CD14-positive monocyte (primary cell): ENCODE measurements around the gene RAB3C. TPM values are rescaled to one million over a fixed set of nuclear protein-coding genes. Genes with fewer than 3 reads are reported as not detected.

ENCODE experiments used
- DNase-seq, 3 donors: peaks; one replicate each; pipeline ENCODE4 v3.0.0-alpha.2; 2011 to 2022
- H2AFZ ChIP-seq: 2 replicates; pipeline ENCODE4 v1.6.0; 2012; ENCODE audit warnings: mild to moderate bottlenecking, low read depth, low read length, inconsistent platforms; ENCODE audit not compliant: insufficient read depth, poor library complexity, severe bottlenecking
- H3K27ac ChIP-seq, 2 donors: 1 replicate in 1 of 2; 2 replicates in 1 of 2; pipeline ENCODE4 v1.5.1; 2012 to 2013; ENCODE audit warnings: low read length in 2 of 2, control low read depth in 1 of 2, inconsistent platforms in 1 of 2, low read depth in 1 of 2, mild to moderate bottlenecking in 1 of 2
- H3K27me3 ChIP-seq, 2 donors: one replicate each; pipeline versions ENCODE4 v1.6.0 to v1.6.1; 2011 to 2013; ENCODE audit warnings: low read length in 2 of 2; ENCODE audit not compliant: control insufficient read depth in 2 of 2, insufficient read depth in 2 of 2
- H3K36me3 ChIP-seq, 2 donors: replicated peaks in 1 of 2; 1 replicate in 1 of 2; 2 replicates in 1 of 2; pipeline versions ENCODE4 v1.5.1 to v1.6.1; 2012 to 2013; ENCODE audit warnings: low read length in 2 of 2, control low read depth in 1 of 2, inconsistent platforms in 1 of 2, mild to moderate bottlenecking in 1 of 2; ENCODE audit not compliant: insufficient read depth in 2 of 2, control insufficient read depth in 1 of 2
- H3K4me1 ChIP-seq, 2 donors: 1 replicate in 1 of 2; 2 replicates in 1 of 2; pipeline versions ENCODE4 v1.5.1 to v1.6.1; 2012 to 2013; ENCODE audit warnings: low read length in 2 of 2, control low read depth in 1 of 2, inconsistent platforms in 1 of 2, mild to moderate bottlenecking in 1 of 2, moderate library complexity in 1 of 2; ENCODE audit not compliant: insufficient read depth in 2 of 2, control insufficient read depth in 1 of 2
- H3K4me2 ChIP-seq: replicated peaks from 2 replicates; pipeline ENCODE3; 2012; ENCODE audit warnings: low read length, moderate library complexity, mild to moderate bottlenecking; ENCODE audit not compliant: poor library complexity, severe bottlenecking; ENCODE audit errors: extremely low read depth
- H3K4me3 ChIP-seq, 3 experiments: fragments of 200-600 bp in 1 of 3; sonication (generic) in 1 of 3; replicated peaks in 1 of 3; 1 replicate in 2 of 3; 2 replicates in 1 of 3; pipeline ENCODE4 v1.5.1; 2011 to 2013; ENCODE audit warnings: low read length in 3 of 3, mild to moderate bottlenecking in 3 of 3, control low read depth in 2 of 3, low read depth in 2 of 3, inconsistent platforms in 1 of 3, moderate library complexity in 1 of 3
- H3K79me2 ChIP-seq: 2 replicates; pipeline ENCODE4 v1.6.0; 2012; ENCODE audit warnings: mild to moderate bottlenecking, control low read depth, inconsistent platforms, low read length, moderate library complexity; ENCODE audit not compliant: insufficient read depth
- H3K9ac ChIP-seq: 2 replicates; pipeline ENCODE4 v1.6.0; 2017; ENCODE audit warnings: low read length, mild to moderate bottlenecking; ENCODE audit not compliant: insufficient read depth, poor library complexity, severe bottlenecking
- H3K9me3 ChIP-seq, 2 donors: replicated peaks in 1 of 2; 1 replicate in 1 of 2; 2 replicates in 1 of 2; pipeline versions ENCODE4 v1.5.1 to v1.6.1; 2012 to 2013; ENCODE audit warnings: low read length in 2 of 2, control low read depth in 1 of 2; ENCODE audit not compliant: control insufficient read depth in 1 of 2, insufficient read depth in 1 of 2
- H4K20me1 ChIP-seq: 2 replicates; pipeline ENCODE4 v1.6.0; 2012; ENCODE audit warnings: mild to moderate bottlenecking, low read length, control low read depth, moderate library complexity; ENCODE audit not compliant: insufficient read depth
- H3K27ac Mint-ChIP-seq, 7 donors: one replicate each; pipeline ENCODE4 v1.8.0; 2020; ENCODE audit warnings: mild to moderate bottlenecking in 7 of 7, mixed read lengths in 7 of 7, moderate library complexity in 6 of 7, inconsistent platforms in 2 of 7
- H3K27me3 Mint-ChIP-seq, 3 donors: one replicate each; pipeline ENCODE4 v1.8.0; 2021 to 2022; ENCODE audit warnings: low read depth in 3 of 3, mild to moderate bottlenecking in 3 of 3, mixed read lengths in 3 of 3, moderate library complexity in 3 of 3, inconsistent platforms in 1 of 3
- H3K36me3 Mint-ChIP-seq, 2 donors: one replicate each; pipeline ENCODE4 v1.8.0; 2020; ENCODE audit warnings: mixed read lengths in 2 of 2, inconsistent platforms in 1 of 2, mild to moderate bottlenecking in 1 of 2
- H3K4me1 Mint-ChIP-seq: one replicate; pipeline ENCODE4 v1.8.0; 2020; ENCODE audit warnings: mild to moderate bottlenecking, mixed read lengths
- H3K4me3 Mint-ChIP-seq, 2 donors: one replicate each; pipeline ENCODE4 v1.8.0; 2020; ENCODE audit warnings: mild to moderate bottlenecking in 2 of 2, mixed read lengths in 2 of 2, moderate library complexity in 1 of 2
- H3K9me3 Mint-ChIP-seq, 7 donors: one replicate each; pipeline ENCODE4 v1.8.0; 2020 to 2022; ENCODE audit warnings: mixed read lengths in 7 of 7, mild to moderate bottlenecking in 6 of 7, moderate library complexity in 6 of 7, inconsistent platforms in 2 of 7
- WGBS: methylation state at CpG from one replicate; pipeline ENCODE4 v1.1.5; 2013; ENCODE audit warnings: missing lambda C conversion rate; ENCODE audit not compliant: insufficient coverage; 5-methylcytosine and 5-hydroxymethylcytosine counted together
- intact Hi-C, 2 donors: fragments of 100-400 bp; cut with micrococcal nuclease; formaldehyde crosslinking; loops; one replicate each; pipeline versions ENCODE4 v1.15.0 to v1.15.1; 2023
- polyA plus RNA-seq, 3 donors: library from polyadenylated mRNA; depleted of rRNA in 1 of 3; unstranded in 2 of 3; stranded (reverse) in 1 of 3; fragments of 300-500 nt in 2 of 3; fragments of >200 nt in 1 of 3; fragmentation: Illumina TruSeq in 2 of 3; gene quantifications; 1 replicate in 2 of 3; 2 replicates in 1 of 3; pipeline ENCODE4 v1.2.3, GENCODE V29; 2012 to 2021
- TF ChIP-seq, protein P1 (sequence below): fragments of 200-600 bp; IDR thresholded peaks from one replicate; pipeline ENCODE4 v1.8.0; 2022; ENCODE audit warnings: antibody characterized with exemption, mild to moderate bottlenecking

RAB3C gene
- polyA plus RNA-seq, 3 donors = under 0.01 to 0.81 TPM; not detected in 1

DNA sequence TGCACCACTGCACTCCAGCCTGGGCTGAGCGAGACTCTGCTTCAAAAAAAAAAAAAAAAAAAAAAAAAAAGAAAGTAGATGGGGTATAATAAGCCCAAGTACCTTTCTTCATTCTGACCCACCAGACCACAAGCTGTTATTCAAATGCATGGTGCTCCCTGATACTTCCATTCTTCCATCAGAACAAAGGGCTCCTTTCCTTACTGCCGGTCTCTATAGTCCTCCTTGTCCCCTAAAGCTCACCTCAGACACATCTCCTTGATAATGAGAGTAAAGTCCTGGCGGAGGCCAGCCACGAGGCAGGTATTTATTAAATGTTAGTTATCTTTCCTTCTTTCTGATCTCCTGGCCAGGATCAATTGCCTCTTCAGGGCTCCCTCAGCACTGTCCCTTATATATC is 162.5 kb downstream of the RAB3C start:
- Mint-ChIP-seq H3K4me1 (no peaks in the 10 kb centered on the region), H3K27ac (no peak overlapping the region), H3K9me3 (peaks cover 0 to 2% (median 0%) of the 10 kb centered on the region in 7 donors), H3K4me3 (no peak overlapping the region), H3K36me3 (no peaks in the 10 kb centered on the region), H3K27me3 (peaks cover 0 to 3% (median 0%) of the 10 kb centered on the region in 3 donors)
- H3K27ac ChIP-seq = no peak overlapping the region
- H4K20me1 ChIP-seq = no peaks in the 10 kb centered on the region
- no peak overlapping the region for H3K4me2 ChIP-seq
- H3K36me3 ChIP-seq = no peaks in the 10 kb centered on the region
- no peaks in the 10 kb centered on the region for H3K27me3 ChIP-seq
- no peaks in the 10 kb centered on the region for H3K9me3 ChIP-seq
- H3K79me2 ChIP-seq = no peaks in the 10 kb centered on the region
- H3K9ac ChIP-seq = no peak overlapping the region
- H2AFZ ChIP-seq = no peak overlapping the region
- no peaks in the 10 kb centered on the region for H3K4me1 ChIP-seq
- H3K4me3 ChIP-seq = no peak overlapping the region
- intact Hi-C loops = no loop called here
- no CpG with 5 or more reads among the region's 4 CpGs for WGBS
- DNase-seq = no peak
- TF ChIP-seq, protein P1, sequence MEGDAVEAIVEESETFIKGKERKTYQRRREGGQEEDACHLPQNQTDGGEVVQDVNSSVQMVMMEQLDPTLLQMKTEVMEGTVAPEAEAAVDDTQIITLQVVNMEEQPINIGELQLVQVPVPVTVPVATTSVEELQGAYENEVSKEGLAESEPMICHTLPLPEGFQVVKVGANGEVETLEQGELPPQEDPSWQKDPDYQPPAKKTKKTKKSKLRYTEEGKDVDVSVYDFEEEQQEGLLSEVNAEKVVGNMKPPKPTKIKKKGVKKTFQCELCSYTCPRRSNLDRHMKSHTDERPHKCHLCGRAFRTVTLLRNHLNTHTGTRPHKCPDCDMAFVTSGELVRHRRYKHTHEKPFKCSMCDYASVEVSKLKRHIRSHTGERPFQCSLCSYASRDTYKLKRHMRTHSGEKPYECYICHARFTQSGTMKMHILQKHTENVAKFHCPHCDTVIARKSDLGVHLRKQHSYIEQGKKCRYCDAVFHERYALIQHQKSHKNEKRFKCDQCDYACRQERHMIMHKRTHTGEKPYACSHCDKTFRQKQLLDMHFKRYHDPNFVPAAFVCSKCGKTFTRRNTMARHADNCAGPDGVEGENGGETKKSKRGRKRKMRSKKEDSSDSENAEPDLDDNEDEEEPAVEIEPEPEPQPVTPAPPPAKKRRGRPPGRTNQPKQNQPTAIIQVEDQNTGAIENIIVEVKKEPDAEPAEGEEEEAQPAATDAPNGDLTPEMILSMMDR = no peak

DNA sequence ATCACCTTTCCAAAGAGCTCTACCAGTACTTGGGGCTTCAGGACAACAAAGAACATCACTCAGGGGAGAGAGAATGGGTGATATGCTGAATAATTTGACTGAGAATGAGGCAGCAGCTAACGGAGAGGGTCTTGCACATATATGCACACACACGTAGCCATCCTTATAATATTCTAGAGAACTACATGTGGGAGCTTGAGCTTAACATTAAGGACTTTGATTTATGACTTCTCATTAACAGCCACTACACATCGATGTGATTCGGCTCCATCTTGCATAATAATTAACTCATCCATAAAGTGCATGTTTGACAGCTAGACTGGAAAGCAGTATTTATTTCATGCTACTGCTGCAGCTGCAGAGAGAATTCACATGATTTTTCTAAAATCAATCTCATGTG is 163.4 kb downstream of the RAB3C start:
- H2AFZ ChIP-seq = no peak overlapping the region
- H3K27ac ChIP-seq = no peak overlapping the region
- no peaks in the 10 kb centered on the region for H3K9me3 ChIP-seq
- H3K4me3 ChIP-seq = no peak overlapping the region
- no peaks in the 10 kb centered on the region for H3K36me3 ChIP-seq
- intact Hi-C loops = no loop called here
- DNase-seq = no peak
- Mint-ChIP-seq H3K4me3 (no peak overlapping the region), H3K9me3 (peaks cover 0 to 2% (median 0%) of the 10 kb centered on the region in 7 donors), H3K27me3 (peaks cover 0 to 3% (median 0%) of the 10 kb centered on the region in 3 donors), H3K4me1 (peaks cover 2% of the 10 kb centered on the region), H3K27ac (no peak overlapping the region), H3K36me3 (no peaks in the 10 kb centered on the region)
- H4K20me1 ChIP-seq = no peaks in the 10 kb centered on the region
- H3K79me2 ChIP-seq = no peaks in the 10 kb centered on the region
- peaks cover 2% of the 10 kb centered on the region in 2 donors for H3K4me1 ChIP-seq
- H3K27me3 ChIP-seq = no peaks in the 10 kb centered on the region
- TF ChIP-seq, protein P1 = no peak
- WGBS = 72% methylated on average over 2 of the region's 4 CpGs
- no peak overlapping the region for H3K9ac ChIP-seq
- H3K4me2 ChIP-seq = no peak overlapping the region
